ENCODE data around the gene SCFD1. TPM values are rescaled to one million over a fixed set of nuclear protein-coding genes. Genes with fewer than 3 reads are reported as not detected.

SCFD1 gene
- total RNA-seq, 1 experiment from 2014 or later, result 126 TPM

DNA sequence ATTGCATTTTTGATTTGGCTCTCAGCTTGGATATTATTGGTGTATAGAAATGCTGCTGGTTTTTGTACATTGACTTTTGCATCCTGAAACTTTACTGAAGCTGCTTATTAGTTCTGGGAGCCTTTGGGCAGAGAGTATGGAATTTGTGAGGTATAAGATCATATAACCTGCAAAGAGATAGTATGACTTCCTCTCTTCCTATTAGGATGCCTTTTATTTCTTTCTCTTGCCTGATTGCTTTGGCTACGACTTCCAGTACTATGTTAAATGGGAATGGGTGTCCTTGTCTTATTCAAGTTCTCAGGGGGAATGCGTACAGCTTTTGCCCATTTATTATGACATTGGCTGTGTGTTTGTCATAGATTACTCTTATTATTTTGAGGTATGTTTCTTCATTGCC, 23.5 kb downstream of the SCFD1 start:
- TF ChIP-seq CTCF (IDR thresholded peaks at IDR 0.05; ENCODE audit: unreplicated experiment), result no peak
- ChIA-PET CTCF (interaction anchor here (1.2 to 2.1 kb wide), 2 partner anchors 9 to 11 kb away, joined by 4 to 9 read pairs; no protein-coding TSS in a partner anchor), POLR2A (interaction anchor here (0.6 to 1.4 kb wide), 5 partner anchors 12 to 126 kb away, joined by 3 read pairs; partner anchors contain the start of gene SCFD1)
- intact Hi-C loops (cut with micrococcal nuclease), result no loop called here
- Mint-ChIP-seq H3K27ac (ENCODE audit: low read depth, unreplicated experiment) (no peak overlapping the region), H3K9me3 (ENCODE audit: unreplicated experiment) (no peaks in the 10 kb centered on the region), H3K4me1 (ENCODE audit: insufficient read depth, unreplicated experiment) (no peaks in the 10 kb centered on the region), H3K36me3 (ENCODE audit: insufficient read depth, unreplicated experiment) (peaks cover 69% of the 10 kb centered on the region), H3K4me3 (ENCODE audit: unreplicated experiment) (no peak overlapping the region), H3K27me3 (ENCODE audit: insufficient read depth, unreplicated experiment) (no peaks in the 10 kb centered on the region)
- no TSS peak for BruUV-seq (replicated peaks)
- no peak for DNase-seq (ENCODE audit: unreplicated experiment)

DNA sequence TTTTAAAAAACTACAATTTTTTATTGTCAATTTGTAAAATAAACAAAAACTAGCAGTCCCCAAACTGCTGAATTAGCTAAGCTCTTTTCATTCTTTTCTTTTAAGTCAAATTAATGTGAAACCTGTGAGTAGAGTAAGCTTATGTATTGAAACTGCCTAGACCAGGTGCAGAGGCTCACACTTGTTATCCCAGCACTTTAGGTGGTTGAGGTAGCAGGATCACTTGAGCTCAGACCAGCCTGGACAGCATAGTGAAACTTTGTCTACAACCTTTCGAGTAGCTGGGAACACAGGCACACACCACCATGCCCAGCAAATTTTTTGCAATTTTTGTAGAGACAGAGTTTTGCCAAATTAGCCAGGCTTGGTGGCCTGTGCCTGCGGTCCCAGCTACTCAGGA, 26.4 kb downstream of the SCFD1 start:
- no peaks in the 10 kb centered on the region for H3K27me3 Mint-ChIP-seq (ENCODE audit: insufficient read depth, unreplicated experiment)
- BruUV-seq (replicated peaks), result no TSS peak
- ChIA-PET CTCF (interaction anchor here (0.6 to 1.1 kb wide), 2 partner anchors 9 to 301 kb away, joined by 3 to 6 read pairs; no protein-coding TSS in a partner anchor), POLR2A (interaction anchor here (1.0 to 1.1 kb wide), 2 partner anchors 27 to 38 kb away, joined by 3 read pairs; partner anchors contain the start of gene SCFD1)
- peaks cover 68% of the 10 kb centered on the region for H3K36me3 Mint-ChIP-seq (ENCODE audit: insufficient read depth, unreplicated experiment)
- no peak for DNase-seq (ENCODE audit: unreplicated experiment)
- H3K4me1 Mint-ChIP-seq (ENCODE audit: insufficient read depth, unreplicated experiment), result no peaks in the 10 kb centered on the region
- TF ChIP-seq CTCF (IDR thresholded peaks at IDR 0.05; ENCODE audit: unreplicated experiment), result no peak
- H3K4me3 Mint-ChIP-seq (ENCODE audit: unreplicated experiment), result no peak overlapping the region
- H3K27ac Mint-ChIP-seq (ENCODE audit: low read depth, unreplicated experiment), result no peak overlapping the region
- intact Hi-C loops (cut with micrococcal nuclease), result no loop called here
- H3K9me3 Mint-ChIP-seq (ENCODE audit: unreplicated experiment), result no peaks in the 10 kb centered on the region

GRCh38 chr14:30651937-30652336, 29.8 kb downstream of the SCFD1 start:
- intact Hi-C loops (cut with micrococcal nuclease), result loop anchor here (10.0 kb wide), 1 partner anchor 703 kb away; no protein-coding TSS in a partner anchor
- no peak for TF ChIP-seq CTCF (IDR thresholded peaks at IDR 0.05; ENCODE audit: unreplicated experiment)
- CTCF ChIA-PET, result interaction anchor here (0.6 kb wide), 1 partner anchor 30 kb away, joined by 3 read pairs; the partner anchor contains the start of gene SCFD1
- Mint-ChIP-seq H3K9me3 (ENCODE audit: unreplicated experiment) (no peaks in the 10 kb centered on the region), H3K27me3 (ENCODE audit: insufficient read depth, unreplicated experiment) (no peaks in the 10 kb centered on the region), H3K36me3 (ENCODE audit: insufficient read depth, unreplicated experiment) (peaks cover 45% of the 10 kb centered on the region), H3K27ac (ENCODE audit: low read depth, unreplicated experiment) (no peak overlapping the region), H3K4me1 (ENCODE audit: insufficient read depth, unreplicated experiment) (no peaks in the 10 kb centered on the region), H3K4me3 (ENCODE audit: unreplicated experiment) (no peak overlapping the region)
- DNase-seq (ENCODE audit: unreplicated experiment), result no peak
- BruUV-seq (replicated peaks), result no TSS peak
- POLR2A ChIA-PET, result interaction anchor here (1.3 kb wide), 1 partner anchor 43 kb away, joined by 3 read pairs; no protein-coding TSS in a partner anchor

DNA sequence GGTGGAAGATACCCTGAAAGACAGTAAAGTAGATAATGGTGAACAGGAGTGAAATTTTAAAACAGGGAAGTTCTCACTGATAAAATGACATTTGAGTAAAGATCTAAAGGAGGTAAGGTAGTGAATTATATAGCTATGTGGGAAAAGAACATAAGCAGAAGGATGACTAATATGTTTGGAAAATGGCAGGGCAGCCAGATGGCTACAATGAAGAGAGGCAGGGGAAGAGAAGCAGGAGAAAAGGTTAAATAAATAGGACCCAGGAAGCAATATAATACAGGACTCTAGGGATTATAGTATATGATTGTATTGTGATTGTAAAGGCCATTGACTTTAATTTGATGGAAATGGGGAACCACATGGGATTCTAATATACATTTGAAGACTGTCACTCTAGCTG, 33.0 kb downstream of the SCFD1 start:
- Mint-ChIP-seq H3K27me3 (ENCODE audit: insufficient read depth, unreplicated experiment) (no peaks in the 10 kb centered on the region), H3K4me1 (ENCODE audit: insufficient read depth, unreplicated experiment) (no peaks in the 10 kb centered on the region), H3K9me3 (ENCODE audit: unreplicated experiment) (no peaks in the 10 kb centered on the region), H3K27ac (ENCODE audit: low read depth, unreplicated experiment) (no peak overlapping the region), H3K36me3 (ENCODE audit: insufficient read depth, unreplicated experiment) (peaks cover 27% of the 10 kb centered on the region), H3K4me3 (ENCODE audit: unreplicated experiment) (no peak overlapping the region)
- no peak for TF ChIP-seq CTCF (IDR thresholded peaks at IDR 0.05; ENCODE audit: unreplicated experiment)
- intact Hi-C loops (cut with micrococcal nuclease), result loop anchor here (5.0 to 10.0 kb wide), 2 partner anchors 700 to 1907 kb away; no protein-coding TSS in a partner anchor
- ChIA-PET CTCF (interaction anchor here (0.6 to 1.7 kb wide), 9 partner anchors 10 to 700 kb away, joined by 3 to 9 read pairs (median 3); partner anchors contain the start of gene SCFD1), POLR2A (interaction anchor here (0.7 kb wide), 1 partner anchor 33 kb away, joined by 3 read pairs; the partner anchor contains the start of gene SCFD1)
- no peak for DNase-seq (ENCODE audit: unreplicated experiment)
- BruUV-seq (replicated peaks), result no TSS peak
